ENCODE data around the gene STK11.

STK11 gene

DNA sequence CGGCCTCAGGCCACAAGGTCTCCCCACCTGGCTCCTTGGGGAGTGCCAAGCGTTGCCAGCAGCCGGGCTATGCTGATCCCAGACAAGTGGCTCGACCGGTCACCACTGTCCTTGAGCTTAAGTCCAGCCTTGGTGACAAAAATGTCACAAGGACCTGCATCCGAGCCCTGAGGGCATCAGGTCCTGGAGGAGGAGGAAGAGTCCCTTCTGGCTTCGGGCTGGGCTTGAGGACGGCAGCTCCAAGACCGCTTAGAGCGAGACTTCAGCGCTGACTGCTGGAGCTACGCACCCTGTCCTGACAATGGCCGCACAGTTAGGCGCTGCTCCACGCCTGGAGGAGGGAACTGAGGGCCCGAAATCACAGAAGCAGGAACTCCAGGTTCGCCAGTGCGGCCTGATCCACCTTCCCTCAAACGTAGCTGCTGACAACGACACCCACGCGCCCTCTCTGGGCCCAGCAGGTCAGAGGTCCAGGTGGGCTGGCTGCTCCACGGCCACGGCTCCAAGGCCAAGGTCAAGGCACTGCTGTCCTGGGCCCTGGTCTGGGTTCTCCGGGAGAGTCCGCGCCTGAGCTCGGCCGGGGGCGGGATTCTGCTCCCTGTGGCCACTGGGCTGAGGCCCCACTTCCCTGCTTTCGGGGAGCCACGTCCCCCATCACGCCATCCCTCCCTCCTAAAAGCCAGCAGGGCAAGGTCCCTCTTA, 38.6 kb upstream of the STK11 start:
- Mint-ChIP-seq H3K27ac (no peak overlapping the region), H3K4me3 (no peak overlapping the region), H3K27me3 (no peaks in the 10 kb centered on the region), H3K9me3 (no peaks in the 10 kb centered on the region), H3K4me1 (peaks cover 45% of the 10 kb centered on the region)
- ATAC-seq (no peak), DNase-seq (no peak)

DNA sequence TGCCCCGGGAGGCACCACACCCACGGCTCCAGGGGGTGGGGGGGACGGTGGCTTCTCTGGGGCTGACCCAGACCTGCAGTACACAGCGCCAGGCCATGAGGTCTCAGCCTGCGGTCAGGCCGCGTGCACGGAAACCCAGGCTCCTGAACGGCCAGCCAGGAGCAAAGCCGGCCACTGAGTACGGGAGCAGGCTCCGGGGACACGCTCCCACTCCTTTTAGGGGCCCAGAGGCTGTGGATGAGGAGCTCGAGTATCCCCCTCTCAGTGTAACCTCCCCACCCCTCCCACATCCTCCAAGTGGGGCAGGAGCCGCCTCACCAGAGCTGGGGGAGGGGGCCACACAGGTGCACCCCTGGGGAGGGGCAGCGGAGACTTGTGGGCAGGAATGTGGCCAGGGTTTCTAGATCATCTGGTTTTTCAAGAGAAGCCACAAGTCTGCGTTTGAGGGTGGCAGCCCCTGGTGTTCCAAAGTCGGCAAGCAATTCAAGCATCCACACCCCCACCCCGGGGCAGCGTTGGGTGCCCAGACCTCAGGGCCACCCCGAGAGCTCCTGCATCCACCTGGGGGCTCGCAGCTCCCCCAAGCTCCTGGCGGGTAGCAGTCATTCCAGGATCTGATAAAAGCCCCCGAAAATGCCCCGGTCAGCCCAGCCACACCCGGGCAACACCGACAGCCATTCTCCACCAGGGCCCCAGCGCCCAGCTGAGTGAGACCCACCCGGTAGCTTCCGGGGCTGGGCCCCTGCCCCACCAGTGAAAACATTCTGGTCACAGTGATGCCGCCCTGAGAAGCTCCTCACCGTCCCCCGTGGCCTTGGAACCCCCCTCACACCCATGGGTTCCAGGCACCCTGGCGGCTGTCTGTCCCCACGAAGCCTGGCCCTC, 37.6 kb upstream of the STK11 start:
- DNase-seq (no peak), ATAC-seq (no peak)
- Mint-ChIP-seq H3K9me3 (no peaks in the 10 kb centered on the region), H3K27ac (no peak overlapping the region), H3K27me3 (no peaks in the 10 kb centered on the region), H3K4me1 (peaks cover 48% of the 10 kb centered on the region), H3K4me3 (no peak overlapping the region)

DNA sequence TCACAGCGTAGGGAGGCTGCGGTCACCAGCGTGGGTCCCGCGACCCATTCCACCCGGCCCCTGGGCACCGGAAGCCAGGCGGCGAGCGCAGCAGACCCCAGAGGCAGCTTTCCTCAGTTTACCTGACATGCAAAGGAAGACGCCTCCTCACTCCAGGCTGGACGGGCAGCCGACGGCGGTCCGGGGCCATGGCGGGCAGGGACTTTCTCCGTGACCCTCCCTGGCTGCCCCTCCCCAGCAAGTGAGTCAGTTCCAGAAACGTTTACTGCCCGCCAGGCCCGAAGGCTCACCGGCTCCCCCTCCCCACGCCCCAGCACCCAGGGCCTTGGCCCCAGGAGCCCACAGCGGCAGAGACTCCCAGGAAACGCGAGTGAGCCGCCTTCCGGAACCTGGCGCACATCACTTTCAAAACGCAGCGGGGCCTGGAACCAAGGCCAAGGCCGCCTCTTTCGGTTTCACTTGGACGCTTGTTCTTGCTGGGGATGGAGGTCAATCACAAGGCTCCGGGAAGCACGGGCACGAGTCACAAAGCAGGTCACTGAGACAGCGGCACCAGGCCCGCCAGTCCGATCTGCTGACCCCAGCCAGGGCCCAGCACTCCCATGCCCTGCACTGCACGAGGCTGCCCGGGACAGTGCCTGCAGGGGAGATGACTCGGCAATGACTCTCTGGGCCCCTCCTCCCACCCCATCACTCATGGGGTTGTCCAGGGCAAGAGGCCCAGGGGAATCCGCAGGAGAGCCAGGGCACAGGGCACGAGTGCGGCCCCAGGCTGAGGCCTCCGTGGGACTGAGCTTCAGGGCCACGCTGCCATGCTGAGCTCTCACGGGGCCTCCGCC, 36.8 kb upstream of the STK11 start:
- H3K27me3 Mint-ChIP-seq, result no peaks in the 10 kb centered on the region
- H3K9me3 Mint-ChIP-seq, result no peaks in the 10 kb centered on the region
- DNase-seq (no peak), ATAC-seq (no peak)
- peaks cover 45% of the 10 kb centered on the region for H3K4me1 Mint-ChIP-seq
- no peak overlapping the region for H3K4me3 Mint-ChIP-seq
- peak overlapping the region; percentile 21 to 65 for H3K27ac Mint-ChIP-seq

DNA sequence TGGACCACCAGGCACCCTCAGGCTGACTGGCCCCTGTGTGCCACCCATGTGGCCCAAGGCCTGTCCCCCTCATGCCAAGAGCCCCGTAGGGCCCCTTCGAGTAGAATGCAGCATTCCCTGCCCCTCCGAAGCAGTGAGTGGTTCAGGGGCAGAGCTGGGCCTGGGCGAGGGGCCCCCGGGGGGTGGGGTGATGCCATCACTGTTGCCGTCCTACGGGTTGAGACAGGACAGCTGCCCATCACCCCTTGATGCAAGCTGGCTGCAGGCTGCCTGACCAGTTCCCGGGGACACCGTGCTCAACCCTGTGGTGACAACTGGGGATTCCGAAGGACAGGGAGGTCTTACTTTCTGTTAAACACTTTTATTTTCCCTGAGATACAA, 36.2 kb upstream of the STK11 start:
- peak overlapping the region in 1 of 2 donors; percentile 45 for H3K27ac Mint-ChIP-seq
- no peak for ATAC-seq
- no peaks in the 10 kb centered on the region for H3K9me3 Mint-ChIP-seq
- H3K4me3 Mint-ChIP-seq, result no peak overlapping the region
- DNase-seq, result no peak
- peaks cover 48% of the 10 kb centered on the region for H3K4me1 Mint-ChIP-seq
- H3K27me3 Mint-ChIP-seq, result no peaks in the 10 kb centered on the region

DNA sequence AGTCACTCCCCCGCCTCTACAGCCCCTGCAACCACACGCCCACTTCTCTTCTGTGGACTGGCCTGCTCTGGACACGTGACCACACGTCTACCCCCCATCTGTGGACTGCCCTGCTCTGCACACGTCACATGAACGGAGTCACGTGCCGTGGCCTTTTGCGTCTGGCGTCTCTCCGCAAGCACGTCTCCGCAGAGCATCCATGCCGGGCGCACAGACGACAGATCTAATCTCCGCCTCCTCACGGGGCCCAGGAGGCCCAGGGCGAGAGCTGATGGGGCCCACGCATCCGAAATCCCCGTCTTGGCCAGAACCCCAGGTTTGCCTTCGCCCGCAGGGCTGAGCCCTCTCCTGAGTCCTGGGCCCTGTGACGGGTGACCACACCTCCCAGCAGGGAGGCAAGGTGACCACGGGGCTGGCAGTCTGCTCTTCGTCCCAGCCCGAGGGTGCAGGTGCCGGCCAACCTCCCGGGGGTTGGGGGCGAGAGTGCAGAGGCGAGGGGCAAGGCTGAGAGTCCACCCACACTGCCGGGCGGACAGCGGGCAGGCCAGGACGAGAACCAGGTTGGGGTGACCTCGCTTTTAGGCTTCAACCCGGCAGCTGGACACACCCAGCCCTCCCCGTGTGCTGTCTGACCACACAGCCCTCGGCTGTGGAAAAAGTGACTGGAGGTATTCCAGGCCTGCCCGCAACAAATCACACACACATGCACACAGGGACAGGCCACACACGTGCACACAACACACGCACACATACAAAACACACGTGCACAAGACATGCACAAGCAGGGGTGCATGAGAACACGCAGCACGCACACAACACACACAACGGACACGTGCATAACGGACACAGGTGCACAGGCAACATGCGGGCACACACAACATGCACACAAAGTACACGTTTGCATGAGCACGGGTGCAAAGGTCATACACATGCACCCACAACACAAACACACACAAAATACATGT, 35.4 kb upstream of the STK11 start:
- no peaks in the 10 kb centered on the region for H3K27me3 Mint-ChIP-seq
- H3K4me3 Mint-ChIP-seq, result peak overlapping the region in 1 of 2 donors; percentile 15
- H3K27ac Mint-ChIP-seq, result peak overlapping the region in 1 of 2 donors; percentile 45
- DNase-seq (no peak), ATAC-seq (no peak)
- H3K9me3 Mint-ChIP-seq, result no peaks in the 10 kb centered on the region
- H3K4me1 Mint-ChIP-seq, result peaks cover 56% of the 10 kb centered on the region

DNA sequence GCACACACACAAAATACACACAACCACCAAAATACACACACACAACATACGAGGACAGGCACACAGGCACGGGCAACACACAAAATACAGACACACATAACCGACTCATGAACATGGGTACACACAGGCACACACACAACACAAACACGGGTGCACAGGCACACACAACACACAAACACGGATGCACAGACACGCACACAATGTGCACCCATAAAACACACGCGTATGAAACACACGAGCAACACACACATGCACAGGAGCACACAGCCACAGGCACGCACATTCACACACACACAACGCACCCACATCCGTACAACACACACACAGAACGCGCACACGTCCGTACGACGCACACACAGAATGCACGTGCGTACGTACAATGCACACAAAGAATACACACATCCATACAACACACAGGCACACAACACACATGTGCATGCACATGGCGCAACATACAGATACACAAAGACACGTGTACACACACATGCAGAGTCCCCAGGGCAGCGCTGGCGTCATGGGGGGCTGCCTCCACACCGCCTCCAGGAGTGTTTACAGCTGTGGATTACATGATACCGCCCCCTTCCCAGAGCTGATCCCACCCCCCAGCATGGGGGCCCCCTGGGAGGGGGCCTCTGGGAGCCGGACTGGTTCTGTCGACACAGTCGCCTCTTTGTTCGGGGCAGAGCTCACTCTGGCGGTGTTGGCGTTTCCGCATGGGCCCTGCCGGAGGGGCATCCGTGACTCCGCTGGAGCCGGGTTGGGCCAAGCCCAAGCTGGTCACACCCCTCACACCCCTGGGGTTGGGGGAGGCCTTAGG, 34.4 kb upstream of the STK11 start:
- Mint-ChIP-seq H3K9me3 (no peaks in the 10 kb centered on the region), H3K27ac (peak overlapping the region in 1 of 2 donors; percentile 31)
- DNase-seq, result no peak

DNA sequence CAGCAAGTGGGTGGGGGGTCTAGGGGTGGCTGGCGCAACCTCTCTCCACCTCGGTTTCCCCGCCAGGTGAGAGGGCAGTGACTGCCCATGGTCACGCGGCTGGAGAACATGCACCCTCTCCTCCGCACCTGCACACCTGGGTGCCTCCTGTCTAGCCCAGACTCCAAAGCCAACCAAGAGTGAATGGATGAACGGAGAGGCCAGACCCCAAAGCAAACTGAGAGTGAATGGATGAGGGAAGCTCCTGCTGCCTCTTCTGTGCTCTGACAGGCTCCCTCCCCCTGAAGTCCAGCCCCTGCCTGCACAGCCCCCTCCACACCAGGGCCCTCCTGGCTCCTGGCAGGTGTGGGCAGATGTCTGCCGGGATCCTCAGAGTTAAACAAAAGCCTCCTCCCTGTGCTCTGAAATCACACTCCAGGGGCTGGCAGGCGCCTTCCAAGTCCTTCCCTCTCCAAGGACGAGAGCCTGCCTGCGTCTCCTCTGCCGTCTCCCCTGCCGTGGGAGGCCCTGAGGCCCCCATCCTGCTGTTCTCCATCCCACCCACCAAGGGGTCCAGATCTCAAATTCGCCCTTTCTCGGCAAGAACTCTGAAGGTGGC, 33.7 kb upstream of the STK11 start:
- DNase-seq (no peak), ATAC-seq (no peak)
- Mint-ChIP-seq H3K27me3 (no peaks in the 10 kb centered on the region), H3K9me3 (no peaks in the 10 kb centered on the region), H3K4me1 (peaks cover 61% of the 10 kb centered on the region), H3K27ac (peak overlapping the region; percentile 21 to 22), H3K4me3 (peak overlapping the region; percentile 86 to 92)

More for the DNA sequence above, 34.4 kb upstream of the STK11 start:
- Mint-ChIP-seq H3K4me3 (peak overlapping the region in 1 of 2 donors; percentile 1), H3K4me1 (peaks cover 61% of the 10 kb centered on the region), H3K27me3 (no peaks in the 10 kb centered on the region)
- ATAC-seq, result no peak

DNA sequence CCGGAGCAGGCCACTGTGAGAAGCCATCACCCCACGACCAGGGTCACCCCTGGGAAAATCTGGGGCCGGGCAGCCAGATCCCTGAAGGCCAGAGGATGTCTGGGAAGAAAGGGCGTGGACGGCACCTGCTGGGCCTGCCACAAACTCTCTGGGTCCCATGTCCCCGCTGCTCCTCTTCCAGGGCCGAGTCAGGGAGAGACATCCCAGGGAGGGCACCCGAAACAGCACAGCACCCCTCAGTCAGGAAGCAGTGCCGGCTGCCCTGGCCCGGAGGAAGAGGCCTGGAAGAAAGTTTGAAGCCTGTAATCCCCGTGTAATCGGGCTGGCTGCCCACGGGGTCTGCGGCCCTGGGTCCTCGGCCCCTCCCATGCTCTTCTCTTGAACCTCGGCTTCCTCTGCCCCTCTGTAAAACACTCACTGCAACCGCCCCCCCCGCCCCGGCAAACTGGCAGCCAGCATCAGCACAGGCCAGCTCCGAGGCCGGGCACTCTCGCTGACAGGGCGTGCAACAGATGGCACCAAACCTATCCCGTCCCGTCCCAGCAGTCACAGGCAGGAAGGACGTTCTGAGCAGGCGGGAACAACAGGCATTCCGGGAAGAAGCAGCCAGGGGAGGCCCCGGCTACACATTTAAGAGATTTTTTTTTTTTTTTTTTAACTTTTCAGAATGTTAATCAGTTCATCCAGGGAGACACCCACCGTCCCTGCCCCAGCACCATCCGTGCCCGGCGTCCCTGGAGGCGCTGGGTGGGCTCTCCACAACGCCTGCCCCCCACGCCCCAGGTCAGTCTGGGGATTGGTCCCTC, 33.0 kb upstream of the STK11 start:
- peaks cover 64% of the 10 kb centered on the region for H3K4me1 Mint-ChIP-seq
- DNase-seq (no peak), ATAC-seq (no peak)
- peak overlapping the region; percentile 86 to 92 for H3K4me3 Mint-ChIP-seq
- no peaks in the 10 kb centered on the region for H3K9me3 Mint-ChIP-seq
- peak overlapping the region; percentile 57 to 97 for H3K27ac Mint-ChIP-seq
- H3K27me3 Mint-ChIP-seq, result no peaks in the 10 kb centered on the region

DNA sequence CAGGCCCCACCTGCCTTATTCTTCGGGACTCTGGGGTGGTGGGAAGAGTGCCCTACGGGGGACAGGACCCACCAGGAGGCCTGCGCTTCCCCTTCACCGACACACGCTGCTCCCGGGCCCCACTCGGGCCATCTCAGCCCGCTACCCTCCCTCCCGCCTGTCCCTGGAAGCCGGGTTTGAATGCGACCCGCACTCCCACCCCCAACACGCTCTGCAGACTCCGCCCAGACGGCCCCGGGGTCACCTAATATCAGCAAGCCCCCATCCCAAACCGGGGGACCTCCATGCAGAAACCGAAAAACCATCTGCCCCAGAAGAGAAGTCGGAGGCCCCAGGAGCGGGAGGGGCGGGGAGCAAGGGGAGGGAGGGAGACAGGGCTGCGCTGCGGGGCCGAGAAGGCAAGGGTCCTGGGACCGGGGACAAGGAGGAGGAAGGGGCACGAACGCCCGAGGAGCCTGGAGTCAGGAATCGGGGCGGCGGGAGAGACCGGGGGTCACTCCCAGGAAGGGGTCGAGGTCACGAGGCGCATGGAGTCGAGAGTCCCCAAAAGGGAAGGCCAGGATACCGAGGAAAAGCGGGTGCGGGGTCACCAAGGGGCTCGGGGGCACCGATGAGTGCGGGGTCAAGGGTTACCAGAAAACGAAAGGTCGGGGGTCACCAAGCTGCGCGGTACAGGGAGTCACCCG, 32.3 kb upstream of the STK11 start:
- peak overlapping the region; percentile 86 to 92 for H3K4me3 Mint-ChIP-seq
- ATAC-seq (peak; percentile 53), DNase-seq (no peak)
- H3K27me3 Mint-ChIP-seq, result no peaks in the 10 kb centered on the region
- H3K9me3 Mint-ChIP-seq, result no peaks in the 10 kb centered on the region
- peak overlapping the region; percentile 97 to 98 for H3K27ac Mint-ChIP-seq
- H3K4me1 Mint-ChIP-seq, result peaks cover 64% of the 10 kb centered on the region

DNA sequence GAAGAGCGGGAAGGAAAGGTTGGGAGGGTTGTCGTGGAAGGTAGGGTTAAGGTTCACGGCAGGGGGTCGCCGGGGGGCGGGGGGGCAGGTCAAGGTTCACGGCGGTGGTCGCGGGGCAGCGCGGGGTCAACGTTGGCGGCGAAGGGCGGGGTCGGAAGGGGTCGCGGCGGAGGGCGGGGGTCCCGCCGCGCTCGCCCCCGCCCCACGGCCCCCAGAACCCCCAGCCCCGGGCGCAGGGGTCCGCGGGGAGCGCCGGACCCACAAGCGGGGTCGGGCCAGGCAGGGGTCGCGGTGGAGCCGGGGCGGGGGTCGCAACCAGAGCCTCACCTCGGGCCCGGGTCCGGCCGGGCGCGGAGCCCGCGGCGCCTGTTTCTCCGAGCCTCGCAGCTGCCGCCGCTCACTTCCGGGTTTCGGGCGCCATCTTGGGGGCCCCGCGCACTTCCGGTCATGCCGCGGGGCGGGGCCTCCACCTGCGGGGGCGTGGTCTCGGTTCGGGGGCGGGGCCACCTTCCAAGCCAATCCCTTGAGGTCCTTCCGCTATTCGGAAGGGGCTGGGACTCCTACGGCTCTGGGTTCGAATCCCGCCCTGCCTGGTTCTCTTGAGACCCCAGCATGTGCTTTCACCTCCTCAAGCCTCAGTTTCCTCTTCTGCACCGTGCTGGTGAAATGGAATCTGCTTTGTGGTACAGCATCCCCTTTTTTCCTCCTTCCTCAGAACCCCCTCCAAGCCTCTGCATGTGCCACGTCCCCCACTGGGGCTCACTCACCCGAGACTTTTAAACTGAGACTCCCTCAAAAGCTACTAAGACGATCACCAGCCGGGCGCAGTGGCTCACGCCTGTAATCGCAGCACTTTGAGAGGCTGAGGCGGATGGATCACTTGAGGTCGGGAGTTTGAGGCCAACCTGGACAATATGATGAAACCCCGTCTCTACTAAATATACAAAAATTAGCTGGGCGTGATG, 31.5 kb upstream of the STK11 start, which contains the start of gene SBNO2:
Gene SBNO2, minus strand, starts transcription at position 424 of the 965 bp plus-strand sequence. CDS start 19,992 bp downstream, outside the sequence.
- DNase-seq (peak; percentile 95 to 97), ATAC-seq (peak; percentile 84)
- Mint-ChIP-seq H3K9me3 (no peaks in the 10 kb centered on the region), H3K4me1 (peaks cover 55% of the 10 kb centered on the region), H3K4me3 (peak within 1 kb of the TSS; percentile 86 to 92), H3K27ac (peak within 1 kb of the TSS; percentile 97 to 98), H3K27me3 (no peaks in the 10 kb centered on the region)

DNA sequence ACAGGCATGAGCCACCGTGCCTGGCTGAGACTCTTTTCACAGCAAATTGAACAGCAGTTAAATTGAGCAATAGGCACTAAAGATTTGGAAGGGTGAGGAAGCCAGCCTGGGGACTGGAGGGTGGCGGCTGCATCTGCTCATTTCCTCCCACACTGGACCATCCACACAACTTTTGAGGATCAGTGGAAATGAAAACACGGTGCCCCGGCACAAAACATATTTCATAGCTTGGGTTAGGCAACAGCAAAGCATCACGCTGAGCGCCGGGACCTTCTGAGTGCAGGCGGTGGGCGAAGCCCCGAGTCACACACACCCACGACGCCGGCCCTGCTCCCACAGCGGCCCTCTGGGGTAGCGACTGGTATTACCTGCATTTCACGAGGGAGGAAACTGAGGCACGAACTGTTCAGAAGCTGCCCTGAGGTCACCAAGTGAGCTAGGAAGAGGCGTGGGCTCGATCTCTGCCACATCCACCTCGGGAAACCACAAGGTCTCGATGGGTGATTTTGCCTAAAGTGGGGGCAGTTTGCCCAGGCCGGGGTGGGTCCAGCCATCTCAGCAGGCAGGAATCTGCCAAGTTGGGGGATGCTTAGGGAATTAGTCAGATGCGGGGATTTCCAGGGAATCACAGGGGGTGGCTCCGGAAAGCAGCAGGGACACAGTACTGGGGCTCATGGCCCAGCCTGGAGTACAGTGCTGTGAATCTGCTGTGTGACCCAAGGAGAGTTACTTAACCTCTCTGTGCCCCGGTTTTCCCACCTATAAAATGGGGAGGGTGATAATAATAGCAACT, 28.1 kb upstream of the STK11 start:
- Mint-ChIP-seq H3K4me1 (peaks cover 45% of the 10 kb centered on the region), H3K27ac (no peak overlapping the region), H3K27me3 (peaks cover 19% of the 10 kb centered on the region), H3K4me3 (no peak overlapping the region), H3K9me3 (no peaks in the 10 kb centered on the region)
- ATAC-seq (no peak), DNase-seq (no peak)
